Measurements from ENCODE around the gene AKAP1. TPM values are rescaled to one million over a fixed set of nuclear protein-coding genes. Genes with fewer than 3 reads are reported as not detected.

AKAP1 gene
- total and polyA plus RNA-seq, 2 of the 8 experiments (the other 6 are each of a cell fraction or from before 2014, with no cell fraction given), result 120 to 156 TPM

GRCh38 chr17:57077000-57077399 lies 8.0 kb upstream of the AKAP1 start (continued):
- no peak for TF ChIP-seq CHD7 (IDR thresholded peaks at IDR 0.05; ENCODE audit: insufficient replicate concordance, low read length)
- TF ChIP-seq NANOG (IDR thresholded peaks at IDR 0.05; ENCODE audit: insufficient read depth, low read depth, low read length, poor library complexity, severe bottlenecking), result no peak
- TF ChIP-seq CHD1 (IDR thresholded peaks at IDR 0.05; ENCODE audit: low read depth, low read length), result no peak
- TF ChIP-seq RNF2 (IDR thresholded peaks at IDR 0.05; ENCODE audit: borderline replicate concordance, low read depth, low read length, missing control alignments, poor library complexity, severe bottlenecking), result no peak
- no peak for TF ChIP-seq SIRT6 (IDR thresholded peaks at IDR 0.05; ENCODE audit: low read length)
- TF ChIP-seq RAD21 (IDR thresholded peaks at IDR 0.05 in 1 of 2, conservative IDR thresholded peaks at IDR 0.05 in 1 of 2; ENCODE audit: low read depth in 2 of 2, low read length in 2 of 2), result no peak
- TF ChIP-seq EZH2 (IDR thresholded peaks at IDR 0.05; ENCODE audit: low read depth, low read length, severe bottlenecking), result no peak
- no peak for TF ChIP-seq SP2 (IDR thresholded peaks at IDR 0.05; ENCODE audit: low read length)
- TF ChIP-seq SP1 (IDR thresholded peaks at IDR 0.05; ENCODE audit: low read depth, low read length), result no peak
- no peak for TF ChIP-seq CEBPB (IDR thresholded peaks at IDR 0.05; ENCODE audit: low read depth, low read length)
- no peak for TF ChIP-seq BRCA1 (IDR thresholded peaks at IDR 0.05; ENCODE audit: low read depth, low read length)
- no peak for TF ChIP-seq MAFK (IDR thresholded peaks at IDR 0.05; ENCODE audit: low read depth, low read length)

Measured in H1 (cell line).